Astrocyte of the spinal cord (primary cell): ENCODE data around the gene SYNDIG1.

Source experiments
- DNase-seq: peaks from one replicate; pipeline ENCODE4 v3.0.0; 2011; ENCODE audit warnings: low read depth, low spot score
- H3K4me3 ChIP-seq: 2 replicates; pipeline ENCODE4 v1.5.1; 2011; ENCODE audit warnings: low read depth, mild to moderate bottlenecking, low read length, moderate library complexity
- in situ Hi-C: cut with HindIII; loops from 2 replicates; pipeline ENCODE4 v1.10.0; 2017; ENCODE audit warnings: low sequenced_read_pairs
- TF ChIP-seq, protein P1 (sequence below): IDR thresholded peaks from 2 replicates; pipeline ENCODE4 v1.5.1; 2012; ENCODE audit warnings: low read depth, mild to moderate bottlenecking, low read length, inconsistent platforms

The SYNDIG1 gene

DNA sequence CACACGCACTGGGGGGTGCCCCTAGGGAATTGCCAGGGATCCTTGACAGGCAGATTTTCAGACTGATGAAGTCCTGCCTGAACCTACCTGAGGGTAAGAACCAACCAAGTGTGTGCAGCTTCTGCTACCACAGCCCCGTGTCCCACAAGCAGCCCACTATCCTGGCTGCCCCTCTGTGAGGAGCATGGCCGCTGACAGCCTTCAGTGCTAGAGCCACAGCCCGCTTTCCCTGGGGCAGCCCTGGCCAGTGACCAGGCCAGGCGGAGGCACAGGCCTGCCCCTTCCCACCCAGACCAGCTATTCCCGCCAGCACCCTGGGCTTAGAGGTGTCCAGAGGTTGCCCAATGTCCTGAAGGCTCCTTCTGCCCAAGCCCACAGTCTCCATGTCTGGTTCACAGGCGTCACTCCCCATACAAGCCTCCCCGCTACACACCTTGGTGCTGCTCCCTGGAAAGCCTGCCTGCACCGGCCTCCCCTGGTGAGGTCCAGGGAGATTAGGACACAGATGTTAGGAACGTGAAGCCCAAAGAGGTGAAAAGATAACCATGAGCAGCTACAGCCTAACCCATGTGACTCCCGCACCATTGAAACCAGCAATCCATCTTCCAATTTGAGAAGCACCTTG is 207.0 kb downstream of the SYNDIG1 start:
- no peak overlapping the region for H3K4me3 ChIP-seq
- TF ChIP-seq, protein P1, sequence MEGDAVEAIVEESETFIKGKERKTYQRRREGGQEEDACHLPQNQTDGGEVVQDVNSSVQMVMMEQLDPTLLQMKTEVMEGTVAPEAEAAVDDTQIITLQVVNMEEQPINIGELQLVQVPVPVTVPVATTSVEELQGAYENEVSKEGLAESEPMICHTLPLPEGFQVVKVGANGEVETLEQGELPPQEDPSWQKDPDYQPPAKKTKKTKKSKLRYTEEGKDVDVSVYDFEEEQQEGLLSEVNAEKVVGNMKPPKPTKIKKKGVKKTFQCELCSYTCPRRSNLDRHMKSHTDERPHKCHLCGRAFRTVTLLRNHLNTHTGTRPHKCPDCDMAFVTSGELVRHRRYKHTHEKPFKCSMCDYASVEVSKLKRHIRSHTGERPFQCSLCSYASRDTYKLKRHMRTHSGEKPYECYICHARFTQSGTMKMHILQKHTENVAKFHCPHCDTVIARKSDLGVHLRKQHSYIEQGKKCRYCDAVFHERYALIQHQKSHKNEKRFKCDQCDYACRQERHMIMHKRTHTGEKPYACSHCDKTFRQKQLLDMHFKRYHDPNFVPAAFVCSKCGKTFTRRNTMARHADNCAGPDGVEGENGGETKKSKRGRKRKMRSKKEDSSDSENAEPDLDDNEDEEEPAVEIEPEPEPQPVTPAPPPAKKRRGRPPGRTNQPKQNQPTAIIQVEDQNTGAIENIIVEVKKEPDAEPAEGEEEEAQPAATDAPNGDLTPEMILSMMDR, result no peak
- in situ Hi-C loops, result no loop called here
- no peak for DNase-seq

DNA sequence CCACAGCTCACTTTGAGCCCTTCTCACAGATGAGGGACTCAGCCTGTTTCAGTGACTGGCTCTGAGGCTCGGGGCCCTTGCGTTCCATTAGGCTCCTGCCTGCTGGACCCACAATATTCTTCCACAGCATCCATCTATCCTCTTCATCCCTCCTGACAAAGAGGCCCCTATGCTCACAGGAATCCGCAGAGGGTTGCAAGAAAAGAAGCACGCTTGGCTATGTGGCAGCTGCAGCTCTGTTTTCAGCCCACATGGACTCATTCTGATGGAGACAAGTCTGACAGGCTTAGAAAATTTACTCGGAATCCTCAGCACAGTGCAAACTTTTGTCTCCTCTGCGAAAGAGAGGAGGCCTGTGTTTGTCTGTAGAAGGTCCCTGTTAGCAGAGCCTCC is 207.5 kb downstream of the SYNDIG1 start:
- no peak for DNase-seq
- no peak overlapping the region for H3K4me3 ChIP-seq
- TF ChIP-seq, protein P1, result no peak
- in situ Hi-C loops, result no loop called here

- TF ChIP-seq, protein P1, result no peak
- DNase-seq, result no peak
Observed at GRCh38 chr20:24677626-24678315, 208.3 kb downstream of the SYNDIG1 start.

GRCh38 chr20:24678351-24679106 is 209.1 kb downstream of the SYNDIG1 start:
- H3K4me3 ChIP-seq, result no peak overlapping the region
- in situ Hi-C loops, result no loop called here
- TF ChIP-seq, protein P1, result no peak
- no peak for DNase-seq

More at GRCh38 chr20:24677626-24678315, 208.3 kb downstream of the SYNDIG1 start:
- H3K4me3 ChIP-seq, result no peak overlapping the region
- in situ Hi-C loops, result no loop called here

- in situ Hi-C loops, result no loop called here
- TF ChIP-seq, protein P1, result no peak
- DNase-seq, result no peak
- H3K4me3 ChIP-seq, result no peak overlapping the region
Observed at GRCh38 chr20:24679448-24680047, 210.1 kb downstream of the SYNDIG1 start.
